IPS-20b (cell line): ENCODE data around the gene BRSK2.

Experiments
- H3K27ac ChIP-seq: one replicate; pipeline ENCODE4 v1.5.1; 2013; ENCODE audit warnings: low read length
- H3K27me3 ChIP-seq: 2 replicates; pipeline ENCODE4 v1.6.1; 2013; ENCODE audit warnings: mild to moderate bottlenecking, low read length, inconsistent platforms; ENCODE audit not compliant: insufficient read depth
- H3K36me3 ChIP-seq: 2 replicates; pipeline ENCODE4 v1.6.1; 2013; ENCODE audit warnings: low read depth, mild to moderate bottlenecking, inconsistent platforms, low read length, moderate library complexity; ENCODE audit not compliant: insufficient read depth
- H3K4me1 ChIP-seq: 2 replicates; pipeline ENCODE4 v1.6.1; 2013; ENCODE audit warnings: mild to moderate bottlenecking, control low read depth, inconsistent platforms, low read length, moderate library complexity; ENCODE audit not compliant: insufficient read depth
- H3K4me3 ChIP-seq: 2 replicates; pipeline ENCODE4 v1.5.1; 2013; ENCODE audit warnings: mild to moderate bottlenecking, low read length, inconsistent platforms
- H3K9ac ChIP-seq: 2 replicates; pipeline ENCODE4 v1.6.1; 2013; ENCODE audit warnings: low read depth, mild to moderate bottlenecking, inconsistent platforms, low read length, moderate library complexity
- H3K9me3 ChIP-seq: 2 replicates; pipeline ENCODE4 v1.6.1; 2013; ENCODE audit warnings: mild to moderate bottlenecking, low read depth, low read length, inconsistent platforms; ENCODE audit not compliant: insufficient read depth

The BRSK2 gene

DNA sequence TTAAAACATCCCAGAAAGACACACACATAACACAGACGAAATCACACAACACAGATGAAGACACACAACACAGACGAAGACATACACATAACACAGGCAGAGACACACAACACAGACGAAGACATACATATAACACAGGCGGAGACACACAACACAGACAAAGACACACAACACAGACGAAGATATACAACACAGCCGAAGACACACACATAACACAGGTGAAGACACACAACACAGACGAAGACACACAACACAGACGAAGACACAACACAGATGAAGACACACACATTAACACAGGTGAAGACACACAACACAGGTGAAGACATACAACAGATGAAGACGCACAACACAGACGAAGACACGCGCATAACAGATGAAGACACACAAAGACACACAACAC, 101.6 kb downstream of the BRSK2 start:
- no peaks in the 10 kb centered on the region for H3K36me3 ChIP-seq
- H3K4me1 ChIP-seq = no peaks in the 10 kb centered on the region
- no peak overlapping the region for H3K27ac ChIP-seq
- H3K9me3 ChIP-seq = no peaks in the 10 kb centered on the region
- H3K4me3 ChIP-seq = no peak overlapping the region
- no peak overlapping the region for H3K9ac ChIP-seq
- no peaks in the 10 kb centered on the region for H3K27me3 ChIP-seq

GRCh38 chr11:1493650-1494244, 104.0 kb downstream of the BRSK2 start:
- no peak overlapping the region for H3K4me3 ChIP-seq
- H3K27me3 ChIP-seq = no peaks in the 10 kb centered on the region
- no peaks in the 10 kb centered on the region for H3K36me3 ChIP-seq
- no peaks in the 10 kb centered on the region for H3K9me3 ChIP-seq
- H3K4me1 ChIP-seq = peaks cover 6% of the 10 kb centered on the region
- no peak overlapping the region for H3K9ac ChIP-seq
- no peak overlapping the region for H3K27ac ChIP-seq

DNA sequence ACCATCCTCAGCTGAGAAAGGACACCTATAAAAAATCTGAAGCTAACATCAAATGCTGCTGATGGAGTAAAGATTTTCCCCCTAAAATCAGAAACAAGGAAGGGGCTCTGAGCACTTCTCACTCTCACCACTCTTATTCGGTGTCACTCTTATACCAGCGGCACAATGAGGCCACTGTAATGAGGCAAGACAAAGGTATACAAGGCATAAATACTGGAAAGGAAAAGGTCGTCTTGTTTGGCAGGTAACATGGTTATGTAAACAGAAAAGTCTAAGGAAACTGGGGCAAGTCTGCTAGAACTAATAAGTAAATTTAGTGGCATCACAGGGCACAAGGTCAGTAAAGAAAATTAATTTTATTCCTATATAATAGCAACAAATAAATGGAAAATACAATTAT, 104.9 kb downstream of the BRSK2 start:
- H3K4me1 ChIP-seq = peaks cover 6% of the 10 kb centered on the region
- no peak overlapping the region for H3K9ac ChIP-seq
- H3K9me3 ChIP-seq = no peaks in the 10 kb centered on the region
- H3K27me3 ChIP-seq = no peaks in the 10 kb centered on the region
- H3K4me3 ChIP-seq = no peak overlapping the region
- no peak overlapping the region for H3K27ac ChIP-seq
- H3K36me3 ChIP-seq = no peaks in the 10 kb centered on the region

- Histone ChIP-seq H3K27ac (no peak overlapping the region), H3K9me3 (no peaks in the 10 kb centered on the region), H3K36me3 (no peaks in the 10 kb centered on the region), H3K9ac (no peak overlapping the region), H3K4me1 (peaks cover 6% of the 10 kb centered on the region), H3K4me3 (no peak overlapping the region), H3K27me3 (no peaks in the 10 kb centered on the region)
Measured at GRCh38 chr11:1496091-1496760, 106.5 kb downstream of the BRSK2 start.

DNA sequence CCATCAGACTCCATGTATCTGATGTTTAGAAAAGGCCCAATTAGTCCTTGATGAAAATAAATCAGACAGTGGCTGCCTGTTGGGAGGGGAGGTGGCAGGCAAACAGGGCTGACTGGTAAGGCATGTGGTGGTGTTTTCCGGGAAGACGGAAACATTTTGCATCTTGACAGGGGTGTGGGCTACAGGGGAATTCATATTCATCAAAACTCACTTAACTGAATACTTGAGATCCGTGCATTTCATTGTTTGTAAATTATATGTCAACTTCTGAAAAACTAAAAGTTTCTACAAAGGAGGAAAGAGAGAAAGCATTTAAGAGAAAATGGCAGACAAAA, 107.0 kb downstream of the BRSK2 start:
- H3K27me3 ChIP-seq = no peaks in the 10 kb centered on the region
- no peak overlapping the region for H3K27ac ChIP-seq
- no peak overlapping the region for H3K9ac ChIP-seq
- peaks cover 6% of the 10 kb centered on the region for H3K4me1 ChIP-seq
- no peaks in the 10 kb centered on the region for H3K9me3 ChIP-seq
- H3K4me3 ChIP-seq = no peak overlapping the region
- no peaks in the 10 kb centered on the region for H3K36me3 ChIP-seq

DNA sequence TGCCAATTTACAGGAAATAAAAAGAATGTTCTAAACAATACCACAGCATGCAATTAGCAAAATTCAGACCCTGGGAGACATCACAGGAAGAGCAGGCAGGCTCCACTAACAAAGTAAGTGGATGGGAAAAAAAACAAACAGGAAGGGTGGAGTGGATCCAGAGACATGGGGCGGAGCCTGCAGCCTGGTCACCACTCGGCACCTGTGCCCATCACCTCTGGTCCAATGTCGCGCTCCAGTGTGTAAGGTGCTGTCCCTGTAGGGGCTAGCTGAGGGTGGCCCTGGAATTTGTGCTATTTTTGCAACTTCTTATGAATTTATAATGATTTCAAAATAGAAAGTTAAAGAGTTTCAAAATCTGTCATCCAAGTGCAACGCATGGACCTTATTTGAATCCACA, 107.9 kb downstream of the BRSK2 start:
- Histone ChIP-seq H3K4me3 (no peak overlapping the region), H3K9me3 (no peaks in the 10 kb centered on the region), H3K36me3 (no peaks in the 10 kb centered on the region), H3K4me1 (peaks cover 6% of the 10 kb centered on the region), H3K27ac (no peak overlapping the region), H3K9ac (no peak overlapping the region), H3K27me3 (no peaks in the 10 kb centered on the region)

- no peak overlapping the region for H3K4me3 ChIP-seq
- no peaks in the 10 kb centered on the region for H3K9me3 ChIP-seq
- no peak overlapping the region for H3K9ac ChIP-seq
- no peaks in the 10 kb centered on the region for H3K36me3 ChIP-seq
- H3K27me3 ChIP-seq = no peaks in the 10 kb centered on the region
- peaks cover 6% of the 10 kb centered on the region for H3K4me1 ChIP-seq
- no peak overlapping the region for H3K27ac ChIP-seq
Measured at GRCh38 chr11:1498262-1498661, 108.5 kb downstream of the BRSK2 start.

- no peaks in the 10 kb centered on the region for H3K9me3 ChIP-seq
- no peak overlapping the region for H3K4me3 ChIP-seq
Measured at GRCh38 chr11:1499261-1499890, 109.6 kb downstream of the BRSK2 start.

DNA sequence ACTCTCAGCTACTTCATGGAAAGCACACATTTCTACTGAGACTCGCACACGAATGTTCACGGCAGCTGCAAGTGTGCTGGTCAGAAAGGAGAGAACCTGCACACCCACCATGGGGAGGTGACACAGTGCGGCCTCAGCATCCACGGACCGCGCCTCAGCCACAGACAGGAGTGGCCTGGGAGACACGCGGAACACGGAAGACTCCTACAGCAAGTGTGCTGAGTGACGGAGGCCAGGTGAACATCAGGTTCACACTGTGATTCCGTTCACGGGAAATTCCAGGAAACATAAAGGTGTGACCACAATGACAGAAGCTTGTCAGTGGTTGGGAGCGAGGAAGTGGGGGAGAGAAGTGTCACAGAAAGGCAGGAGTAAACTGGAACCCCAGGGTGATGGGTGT, 110.2 kb downstream of the BRSK2 start:
- H3K4me3 ChIP-seq = no peak overlapping the region
- H3K4me1 ChIP-seq = peaks cover 6% of the 10 kb centered on the region
- H3K9me3 ChIP-seq = no peaks in the 10 kb centered on the region
- no peak overlapping the region for H3K27ac ChIP-seq
- no peaks in the 10 kb centered on the region for H3K27me3 ChIP-seq
- no peak overlapping the region for H3K9ac ChIP-seq
- H3K36me3 ChIP-seq = no peaks in the 10 kb centered on the region

More at GRCh38 chr11:1499261-1499890, 109.6 kb downstream of the BRSK2 start:
- no peak overlapping the region for H3K9ac ChIP-seq
- no peaks in the 10 kb centered on the region for H3K36me3 ChIP-seq
- H3K27ac ChIP-seq = no peak overlapping the region
- H3K4me1 ChIP-seq = peaks cover 6% of the 10 kb centered on the region
- H3K27me3 ChIP-seq = no peaks in the 10 kb centered on the region

DNA sequence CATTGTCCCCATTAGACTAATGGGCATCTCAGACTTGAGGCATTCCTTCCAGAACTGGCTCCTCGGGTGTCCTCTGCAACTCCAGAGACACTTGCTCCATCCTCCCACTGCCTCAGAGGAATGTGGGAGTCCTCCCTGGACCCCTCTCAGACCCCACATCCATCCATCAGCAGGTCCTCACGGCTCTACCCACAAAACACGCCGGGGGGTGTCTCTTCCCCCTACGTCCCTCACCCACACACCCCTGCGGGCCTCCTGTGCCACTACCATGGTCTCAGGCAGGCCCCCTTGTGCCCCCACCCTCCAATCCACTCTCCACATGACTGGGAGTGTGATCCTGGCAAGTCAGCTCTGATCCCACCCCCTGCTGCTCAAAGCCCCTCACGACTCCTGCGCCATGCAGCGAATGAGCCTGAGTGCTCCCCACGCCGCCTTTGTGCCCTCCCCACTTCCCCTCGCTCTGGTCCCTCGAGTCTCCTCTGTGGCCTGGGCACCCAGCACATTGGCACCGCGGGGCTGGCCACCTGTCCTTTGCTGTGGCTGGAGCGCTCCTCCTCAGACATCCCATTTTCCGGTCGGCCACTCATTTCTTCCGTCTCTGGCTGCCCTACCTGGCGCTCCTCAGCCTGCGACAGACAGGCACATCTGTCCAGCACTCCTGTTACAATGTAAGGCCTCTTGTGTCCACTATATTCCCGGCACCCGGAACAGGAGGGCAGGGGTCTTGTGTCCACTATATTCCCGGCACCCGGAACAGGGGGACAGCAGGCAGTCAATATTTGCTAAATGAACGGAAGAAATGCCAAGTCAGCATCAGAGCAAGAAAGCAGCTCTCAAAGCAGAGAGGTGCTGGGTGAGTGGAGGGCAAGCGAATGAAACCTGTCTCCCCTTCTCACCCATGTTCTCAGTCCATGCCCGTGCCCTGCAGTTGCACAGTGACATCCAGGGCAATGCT, 111.0 kb downstream of the BRSK2 start:
- H3K9ac ChIP-seq = no peak overlapping the region
- H3K9me3 ChIP-seq = no peaks in the 10 kb centered on the region
- H3K27me3 ChIP-seq = no peaks in the 10 kb centered on the region
- no peak overlapping the region for H3K27ac ChIP-seq
- no peak overlapping the region for H3K4me3 ChIP-seq
- H3K36me3 ChIP-seq = no peaks in the 10 kb centered on the region
- peaks cover 6% of the 10 kb centered on the region for H3K4me1 ChIP-seq

GRCh38 chr11:1501421-1502167, 111.9 kb downstream of the BRSK2 start:
- Histone ChIP-seq H3K9ac (no peak overlapping the region), H3K4me3 (no peak overlapping the region), H3K36me3 (no peaks in the 10 kb centered on the region), H3K9me3 (no peaks in the 10 kb centered on the region), H3K4me1 (peaks cover 6% of the 10 kb centered on the region), H3K27ac (no peak overlapping the region), H3K27me3 (no peaks in the 10 kb centered on the region)
